Brain microvascular endothelial cell (primary cell): ENCODE measurements around the gene PEAK1.

Experiments
- DNase-seq: peaks from one replicate; pipeline ENCODE4 v3.0.0-alpha.2; 2020
- H3K27ac ChIP-seq: fragments of 250-450 bp; sonication (Bioruptor Pico); 2 replicates; pipeline ENCODE4 v1.5.1; 2020; ENCODE audit warnings: mild to moderate bottlenecking, moderate library complexity
- H3K27me3 ChIP-seq: fragments of 250-450 bp; sonication (Bioruptor Pico); replicated peaks from 2 replicates; pipeline ENCODE4 v1.5.1; 2020; ENCODE audit warnings: mild to moderate bottlenecking
- H3K36me3 ChIP-seq: fragments of 250-450 bp; sonication (Bioruptor Pico); replicated peaks from 2 replicates; pipeline ENCODE4 v1.5.1; 2020; ENCODE audit warnings: mild to moderate bottlenecking
- H3K4me3 ChIP-seq: 2 replicates; pipeline ENCODE4 v1.5.1; 2011; ENCODE audit warnings: low read depth, mild to moderate bottlenecking, control low read depth, low read length, moderate library complexity
- in situ Hi-C: cut with HindIII; loops from 2 replicates; pipeline ENCODE4 v1.10.0; 2017; ENCODE audit warnings: low sequenced_read_pairs, low pct_ligation_motif_present
- TF ChIP-seq, protein P1 (sequence below): IDR thresholded peaks from 2 replicates; pipeline ENCODE4 v1.5.1; 2011; ENCODE audit warnings: low read depth, mild to moderate bottlenecking, moderate library complexity, low read length, control low read depth, inconsistent platforms; ENCODE audit errors: missing control alignments

Gene PEAK1

DNA sequence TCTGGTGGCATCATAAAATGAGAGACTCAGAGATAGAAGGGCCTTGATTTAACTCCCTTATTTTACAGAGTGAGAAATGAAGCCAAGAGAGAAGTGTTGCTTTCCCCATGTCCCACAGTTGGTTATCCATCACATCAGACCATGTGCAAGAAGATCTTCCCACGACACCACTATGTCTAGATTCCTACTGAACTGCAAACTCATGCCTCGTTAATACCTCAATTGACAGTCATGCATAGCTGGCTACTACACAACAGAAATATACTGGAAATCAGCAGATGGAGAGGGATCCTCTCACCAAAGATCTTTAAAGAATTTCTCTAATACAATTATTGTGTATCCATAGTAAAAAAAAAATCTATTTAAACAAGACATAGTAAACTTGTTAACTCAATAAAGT lies 33.3 kb downstream of the PEAK1 start:
- TF ChIP-seq, protein P1, sequence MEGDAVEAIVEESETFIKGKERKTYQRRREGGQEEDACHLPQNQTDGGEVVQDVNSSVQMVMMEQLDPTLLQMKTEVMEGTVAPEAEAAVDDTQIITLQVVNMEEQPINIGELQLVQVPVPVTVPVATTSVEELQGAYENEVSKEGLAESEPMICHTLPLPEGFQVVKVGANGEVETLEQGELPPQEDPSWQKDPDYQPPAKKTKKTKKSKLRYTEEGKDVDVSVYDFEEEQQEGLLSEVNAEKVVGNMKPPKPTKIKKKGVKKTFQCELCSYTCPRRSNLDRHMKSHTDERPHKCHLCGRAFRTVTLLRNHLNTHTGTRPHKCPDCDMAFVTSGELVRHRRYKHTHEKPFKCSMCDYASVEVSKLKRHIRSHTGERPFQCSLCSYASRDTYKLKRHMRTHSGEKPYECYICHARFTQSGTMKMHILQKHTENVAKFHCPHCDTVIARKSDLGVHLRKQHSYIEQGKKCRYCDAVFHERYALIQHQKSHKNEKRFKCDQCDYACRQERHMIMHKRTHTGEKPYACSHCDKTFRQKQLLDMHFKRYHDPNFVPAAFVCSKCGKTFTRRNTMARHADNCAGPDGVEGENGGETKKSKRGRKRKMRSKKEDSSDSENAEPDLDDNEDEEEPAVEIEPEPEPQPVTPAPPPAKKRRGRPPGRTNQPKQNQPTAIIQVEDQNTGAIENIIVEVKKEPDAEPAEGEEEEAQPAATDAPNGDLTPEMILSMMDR, result no peak
- H3K27me3 ChIP-seq, result no peaks in the 10 kb centered on the region
- DNase-seq, result no peak
- in situ Hi-C loops, result no loop called here
- H3K27ac ChIP-seq, result no peak overlapping the region
- H3K4me3 ChIP-seq, result no peak overlapping the region
- H3K36me3 ChIP-seq, result no peaks in the 10 kb centered on the region

- no peak overlapping the region for H3K4me3 ChIP-seq
- H3K27ac ChIP-seq, result no peak overlapping the region
- in situ Hi-C loops, result no loop called here
- DNase-seq, result no peak
- no peaks in the 10 kb centered on the region for H3K27me3 ChIP-seq
- no peaks in the 10 kb centered on the region for H3K36me3 ChIP-seq
- TF ChIP-seq, protein P1, result no peak
Measured at GRCh38 chr15:77384589-77385359, 35.1 kb downstream of the PEAK1 start.

- in situ Hi-C loops, result no loop called here
- DNase-seq, result no peak
Measured at GRCh38 chr15:77384086-77384485, 35.8 kb downstream of the PEAK1 start.

DNA sequence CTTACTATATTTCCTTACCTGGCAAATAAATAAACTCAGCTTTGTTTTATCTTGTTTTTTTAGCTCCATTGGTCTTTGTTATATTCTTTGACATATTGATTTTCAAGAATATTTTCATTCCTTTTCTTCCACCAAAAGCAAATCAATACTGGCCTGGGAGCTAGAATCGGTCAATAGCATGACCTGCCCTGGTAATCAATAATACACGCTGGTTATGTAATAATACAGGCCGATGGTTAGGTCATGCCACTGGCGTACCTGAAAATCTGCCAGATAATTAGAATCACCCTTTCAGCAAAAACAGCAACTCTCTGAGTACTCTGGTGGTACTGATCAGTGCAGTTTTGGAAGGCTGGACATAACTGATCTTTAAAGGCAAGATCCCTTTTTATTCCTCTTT lies 39.9 kb downstream of the PEAK1 start:
- no peak for DNase-seq
- Histone ChIP-seq H3K27ac (no peak overlapping the region), H3K27me3 (no peaks in the 10 kb centered on the region), H3K4me3 (no peak overlapping the region), H3K36me3 (no peaks in the 10 kb centered on the region)
- in situ Hi-C loops, result no loop called here
- TF ChIP-seq, protein P1, result no peak

More at GRCh38 chr15:77384086-77384485, 35.8 kb downstream of the PEAK1 start:
- H3K36me3 ChIP-seq, result no peaks in the 10 kb centered on the region
- TF ChIP-seq, protein P1, result no peak
- no peak overlapping the region for H3K4me3 ChIP-seq
- no peaks in the 10 kb centered on the region for H3K27me3 ChIP-seq
- H3K27ac ChIP-seq, result no peak overlapping the region

DNA sequence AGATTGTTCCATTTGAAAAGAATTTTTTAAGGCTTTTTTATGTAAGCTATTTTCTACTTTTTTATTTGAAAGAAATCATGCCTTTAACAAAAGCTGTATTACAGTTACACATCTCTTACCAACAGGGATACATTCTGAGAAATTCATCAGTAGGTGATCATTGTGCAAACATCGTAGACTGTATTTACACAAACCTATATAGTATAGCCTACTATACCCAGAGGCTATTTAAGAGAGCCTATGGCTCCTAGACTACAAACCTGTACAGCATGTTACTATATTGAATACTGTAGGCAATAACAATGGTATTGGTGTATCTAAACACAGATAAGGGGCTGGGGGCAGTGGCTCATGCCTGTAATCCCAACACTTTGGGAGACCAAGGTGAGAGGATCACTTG lies 43.1 kb downstream of the PEAK1 start:
- TF ChIP-seq, protein P1, result no peak
- Histone ChIP-seq H3K27ac (no peak overlapping the region), H3K27me3 (no peaks in the 10 kb centered on the region), H3K36me3 (no peaks in the 10 kb centered on the region), H3K4me3 (no peak overlapping the region)
- no peak for DNase-seq
- in situ Hi-C loops, result no loop called here

DNA sequence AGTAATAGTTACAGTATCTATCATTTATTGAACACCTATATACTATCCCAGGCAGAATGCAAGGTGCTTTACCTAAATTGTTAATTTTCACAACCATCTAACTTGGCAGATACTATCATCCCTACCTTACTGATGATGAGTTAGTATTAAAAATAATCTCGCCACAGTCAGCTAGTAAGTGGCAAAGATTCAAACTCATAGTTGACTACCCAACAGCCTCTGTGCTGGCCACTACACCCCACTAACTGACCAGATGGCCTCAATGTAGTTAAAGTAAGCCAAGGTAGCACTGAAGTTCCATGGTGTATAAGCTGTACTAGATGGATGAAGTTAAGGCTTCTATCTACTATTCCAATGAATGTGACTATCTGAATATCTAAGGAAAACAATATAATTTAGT lies 44.8 kb downstream of the PEAK1 start:
- no peak for DNase-seq
- no peaks in the 10 kb centered on the region for H3K27me3 ChIP-seq
- no peaks in the 10 kb centered on the region for H3K36me3 ChIP-seq
- in situ Hi-C loops, result no loop called here
- no peak overlapping the region for H3K27ac ChIP-seq
- TF ChIP-seq, protein P1, result no peak
- no peak overlapping the region for H3K4me3 ChIP-seq
